ENCODE data around the gene KRT73. TPM values are rescaled to one million over a fixed set of nuclear protein-coding genes. Genes with fewer than 3 reads are reported as not detected.

KRT73 gene
- total and polyA plus RNA-seq, 4 donors: 0.10 to 0.33 TPM; not detected in 2

DNA sequence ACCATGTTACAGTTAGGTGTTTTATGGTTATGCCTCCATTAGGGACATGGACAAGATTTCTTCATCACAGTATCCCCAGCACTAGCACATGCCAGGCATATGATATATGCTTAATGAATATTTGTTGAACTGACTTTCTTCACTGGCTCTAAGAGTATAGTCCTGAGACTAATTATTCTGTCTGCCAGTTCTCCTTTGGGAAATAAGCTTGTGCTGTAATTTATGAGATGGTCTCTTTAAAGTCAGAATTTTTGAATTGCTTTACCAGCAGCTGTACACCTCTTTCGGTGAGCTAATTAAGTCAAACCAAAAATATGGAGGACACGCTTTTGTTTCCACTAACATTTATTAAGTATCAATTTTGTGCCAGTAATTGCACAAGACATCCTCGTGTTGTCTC, 12.3 kb downstream of the KRT73 start:
- Histone ChIP-seq H3K36me3 (ENCODE audit: control insufficient read depth, insufficient read depth, low read length) (no peaks in the 10 kb centered on the region), H3K27ac (ENCODE audit: low read depth, low read length) (no peak overlapping the region), H3K27me3 (ENCODE audit: control insufficient read depth, insufficient read depth, low read length) (peaks cover 19% of the 10 kb centered on the region), H3K9me3 (ENCODE audit: control insufficient read depth, insufficient read depth, low read length) (no peaks in the 10 kb centered on the region), H3K4me1 (ENCODE audit: control insufficient read depth, insufficient read depth, low read length) (peaks cover 7% of the 10 kb centered on the region), H3K4me3 (ENCODE audit: low read depth, low read length) (no peak overlapping the region)
- DNase-seq (ENCODE audit: low read depth in 4 of 6, low spot score in 6 of 6): peak in 1 of 6 donors; percentile 87
- 83% methylated on average over 1 of the region's 3 CpGs for WGBS (ENCODE audit: insufficient coverage)

DNA sequence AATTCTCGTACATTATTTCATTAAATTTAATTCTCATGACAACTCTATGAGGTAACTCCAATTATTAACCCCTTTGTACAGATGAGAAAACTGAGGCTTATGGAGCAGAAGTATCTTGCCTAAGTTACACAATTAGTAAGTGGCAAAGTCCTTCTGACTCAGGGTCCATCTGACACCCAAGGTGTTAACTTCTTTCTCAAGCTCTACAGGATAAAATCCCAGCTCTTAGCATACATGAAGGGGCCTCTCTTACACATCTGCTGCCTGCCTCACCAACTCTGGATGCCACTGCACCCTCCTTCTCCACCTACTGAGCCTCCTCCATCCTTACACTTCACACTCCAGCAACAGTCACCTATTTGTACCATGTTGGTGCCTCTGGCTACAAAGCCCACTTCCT, 12.8 kb downstream of the KRT73 start:
- Histone ChIP-seq H3K27ac (ENCODE audit: low read depth, low read length) (no peak overlapping the region), H3K9me3 (ENCODE audit: control insufficient read depth, insufficient read depth, low read length) (no peaks in the 10 kb centered on the region), H3K36me3 (ENCODE audit: control insufficient read depth, insufficient read depth, low read length) (no peaks in the 10 kb centered on the region), H3K4me3 (ENCODE audit: low read depth, low read length) (no peak overlapping the region), H3K4me1 (ENCODE audit: control insufficient read depth, insufficient read depth, low read length) (peaks cover 5% of the 10 kb centered on the region), H3K27me3 (ENCODE audit: control insufficient read depth, insufficient read depth, low read length) (peaks cover 23% of the 10 kb centered on the region)
- no CpG with 5 or more reads among the region's 1 CpG for WGBS (ENCODE audit: insufficient coverage)
- no peak for DNase-seq (ENCODE audit: low read depth in 4 of 6, low spot score in 6 of 6)

DNA sequence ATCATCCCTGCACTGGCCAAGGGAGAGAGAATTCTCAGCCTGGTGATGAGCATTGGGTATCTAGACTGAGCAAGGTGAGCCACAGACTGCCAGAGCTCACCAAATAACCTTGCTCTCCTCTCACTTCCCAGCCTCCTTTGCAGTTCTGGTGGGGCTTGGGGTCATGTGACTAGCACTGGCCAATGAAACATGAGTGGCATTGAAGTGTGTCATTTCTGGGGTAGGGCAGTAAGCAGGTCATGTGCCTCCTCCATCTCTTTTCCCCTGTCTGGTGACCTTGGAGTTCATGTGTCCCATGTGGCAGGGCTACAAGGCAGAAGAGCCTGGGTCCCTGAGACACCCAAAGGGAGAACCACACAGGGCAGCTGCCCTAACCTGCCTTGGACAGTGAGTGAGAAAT, 13.5 kb downstream of the KRT73 start:
- H3K4me3 ChIP-seq (ENCODE audit: low read depth, low read length): no peak overlapping the region
- H3K4me1 ChIP-seq (ENCODE audit: control insufficient read depth, insufficient read depth, low read length): peaks cover 3% of the 10 kb centered on the region
- peaks cover 30% of the 10 kb centered on the region for H3K27me3 ChIP-seq (ENCODE audit: control insufficient read depth, insufficient read depth, low read length)
- no peaks in the 10 kb centered on the region for H3K9me3 ChIP-seq (ENCODE audit: control insufficient read depth, insufficient read depth, low read length)
- H3K36me3 ChIP-seq (ENCODE audit: control insufficient read depth, insufficient read depth, low read length): no peaks in the 10 kb centered on the region
- no peak for DNase-seq (ENCODE audit: low read depth in 4 of 6, low spot score in 6 of 6)
- no peak overlapping the region for H3K27ac ChIP-seq (ENCODE audit: low read depth, low read length)

DNA sequence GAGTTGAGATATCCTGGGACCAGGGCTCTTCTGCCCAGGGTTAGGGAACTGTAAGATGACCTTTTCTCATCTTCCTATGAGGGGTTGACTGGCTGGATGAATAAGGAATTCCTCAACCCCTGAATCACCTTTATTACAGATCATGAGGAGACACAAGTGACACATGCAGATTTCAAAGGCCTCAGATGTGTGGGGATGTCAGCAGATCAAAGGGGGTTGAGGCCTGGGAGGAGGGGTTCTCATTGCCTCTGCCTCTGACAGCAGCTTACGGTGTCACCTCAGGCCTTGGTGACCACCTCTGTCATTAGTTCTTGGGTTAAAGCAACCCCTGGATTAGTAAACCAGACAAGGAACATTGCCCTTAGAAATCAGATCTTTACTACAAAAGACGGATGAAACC, 15.0 kb downstream of the KRT73 start:
- Histone ChIP-seq H3K27ac (ENCODE audit: low read depth, low read length) (no peak overlapping the region), H3K36me3 (ENCODE audit: control insufficient read depth, insufficient read depth, low read length) (no peaks in the 10 kb centered on the region), H3K4me3 (ENCODE audit: low read depth, low read length) (no peak overlapping the region), H3K4me1 (ENCODE audit: control insufficient read depth, insufficient read depth, low read length) (peaks cover 3% of the 10 kb centered on the region), H3K27me3 (ENCODE audit: control insufficient read depth, insufficient read depth, low read length) (peaks cover 39% of the 10 kb centered on the region), H3K9me3 (ENCODE audit: control insufficient read depth, insufficient read depth, low read length) (no peaks in the 10 kb centered on the region)
- WGBS (ENCODE audit: insufficient coverage): 83% methylated on average over 1 of the region's 2 CpGs
- no peak for DNase-seq (ENCODE audit: low read depth in 4 of 6, low spot score in 6 of 6)

DNA sequence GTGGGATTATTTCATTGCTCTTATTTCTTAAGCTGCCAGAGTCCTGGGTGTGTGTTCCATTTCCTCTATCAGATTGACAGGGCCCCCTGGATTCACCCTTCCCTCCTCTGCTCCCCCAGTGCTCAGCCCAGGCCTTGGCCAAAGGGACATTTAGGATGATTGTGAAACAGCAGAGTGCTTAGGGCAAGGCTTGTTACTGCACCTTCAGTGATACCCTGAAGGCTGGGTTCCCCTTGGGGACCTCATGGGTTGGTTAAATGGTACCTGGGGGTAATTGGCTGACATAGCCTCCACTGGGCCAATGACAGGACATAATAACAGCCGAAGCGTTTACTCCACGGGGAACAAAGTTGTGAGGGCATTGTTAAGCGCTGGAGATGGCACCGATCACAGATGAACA, 15.8 kb downstream of the KRT73 start:
- H3K27ac ChIP-seq (ENCODE audit: low read depth, low read length): no peak overlapping the region
- H3K4me3 ChIP-seq (ENCODE audit: low read depth, low read length): no peak overlapping the region
- 71% methylated on average over 4 of the region's 5 CpGs for WGBS (ENCODE audit: insufficient coverage)
- no peak for DNase-seq (ENCODE audit: low read depth in 4 of 6, low spot score in 6 of 6)
- H3K9me3 ChIP-seq (ENCODE audit: control insufficient read depth, insufficient read depth, low read length): no peaks in the 10 kb centered on the region
- peaks cover 39% of the 10 kb centered on the region for H3K27me3 ChIP-seq (ENCODE audit: control insufficient read depth, insufficient read depth, low read length)
- no peaks in the 10 kb centered on the region for H3K36me3 ChIP-seq (ENCODE audit: control insufficient read depth, insufficient read depth, low read length)
- H3K4me1 ChIP-seq (ENCODE audit: control insufficient read depth, insufficient read depth, low read length): peaks cover 3% of the 10 kb centered on the region

DNA sequence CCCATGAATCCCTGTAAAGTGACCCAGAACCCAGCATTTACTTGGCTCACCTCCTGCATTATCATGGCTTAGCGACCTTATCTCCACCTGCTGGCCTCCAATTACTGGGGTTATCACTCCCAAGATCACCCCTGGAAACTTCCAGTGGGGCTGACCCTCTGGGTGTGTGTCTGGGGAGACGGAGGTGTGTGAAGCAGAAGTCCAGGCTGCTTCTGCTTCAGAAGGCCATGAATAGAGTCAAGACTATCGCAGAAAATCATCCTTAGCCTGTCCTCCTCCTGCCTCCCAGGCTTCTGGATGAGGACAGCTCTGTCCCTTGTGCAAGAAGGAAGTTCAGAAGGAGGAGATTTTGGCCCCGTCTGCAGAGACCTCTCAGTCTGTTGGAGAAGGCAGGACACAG, 16.7 kb downstream of the KRT73 start:
- Histone ChIP-seq H3K4me3 (ENCODE audit: low read depth, low read length) (no peak overlapping the region), H3K9me3 (ENCODE audit: control insufficient read depth, insufficient read depth, low read length) (no peaks in the 10 kb centered on the region), H3K36me3 (ENCODE audit: control insufficient read depth, insufficient read depth, low read length) (no peaks in the 10 kb centered on the region), H3K27ac (ENCODE audit: low read depth, low read length) (no peak overlapping the region), H3K27me3 (ENCODE audit: control insufficient read depth, insufficient read depth, low read length) (peaks cover 39% of the 10 kb centered on the region), H3K4me1 (ENCODE audit: control insufficient read depth, insufficient read depth, low read length) (peaks cover 3% of the 10 kb centered on the region)
- DNase-seq (ENCODE audit: low read depth in 4 of 6, low spot score in 6 of 6): no peak
- WGBS (ENCODE audit: insufficient coverage): 83% methylated on average over 1 of the region's 4 CpGs

DNA sequence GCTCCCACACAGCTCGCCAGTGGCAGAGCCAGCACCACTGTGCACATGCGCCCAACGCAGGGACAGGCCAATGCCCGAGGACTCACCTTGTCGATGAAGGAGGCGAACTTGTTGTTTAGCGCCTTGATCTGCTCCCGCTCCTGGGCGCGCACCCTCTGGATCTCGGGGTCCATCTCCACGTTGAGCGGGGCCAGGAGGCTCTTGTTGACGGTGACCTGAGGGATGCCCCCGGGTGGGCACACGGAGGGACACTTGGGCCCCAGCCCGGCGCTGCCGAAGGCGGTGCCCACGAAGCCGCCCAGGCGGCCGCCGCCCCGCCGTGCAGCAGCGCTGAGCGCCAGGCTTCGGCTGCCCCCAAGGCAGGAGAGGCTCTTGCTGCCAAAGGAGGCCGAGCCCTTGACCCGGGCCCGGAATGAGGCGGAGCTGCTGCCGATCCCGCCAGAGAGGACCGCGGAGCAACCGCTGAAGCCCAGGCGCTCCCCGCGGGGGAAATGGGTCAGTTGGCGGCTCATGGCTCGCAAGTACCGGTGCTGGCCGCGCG, 17.3 kb downstream of the KRT73 start, which contains the start of gene KRT72:
KRT72 (minus strand) TSS at position 523 of the 541 bp plus-strand sequence; CDS start at position 512, 11 bp downstream.
- WGBS (ENCODE audit: insufficient coverage): 24% methylated on average over 48 of the region's 48 CpGs
- Histone ChIP-seq H3K9me3 (ENCODE audit: control insufficient read depth, insufficient read depth, low read length) (no peaks in the 10 kb centered on the region), H3K36me3 (ENCODE audit: control insufficient read depth, insufficient read depth, low read length) (no peaks in the 10 kb centered on the region), H3K27ac (ENCODE audit: low read depth, low read length) (no peak within 1 kb of the TSS), H3K27me3 (ENCODE audit: control insufficient read depth, insufficient read depth, low read length) (peaks cover 39% of the 10 kb centered on the region), H3K4me3 (ENCODE audit: low read depth, low read length) (no peak within 1 kb of the TSS), H3K4me1 (ENCODE audit: control insufficient read depth, insufficient read depth, low read length) (peaks cover 3% of the 10 kb centered on the region)
- no peak for DNase-seq (ENCODE audit: low read depth in 4 of 6, low spot score in 6 of 6)

DNA sequence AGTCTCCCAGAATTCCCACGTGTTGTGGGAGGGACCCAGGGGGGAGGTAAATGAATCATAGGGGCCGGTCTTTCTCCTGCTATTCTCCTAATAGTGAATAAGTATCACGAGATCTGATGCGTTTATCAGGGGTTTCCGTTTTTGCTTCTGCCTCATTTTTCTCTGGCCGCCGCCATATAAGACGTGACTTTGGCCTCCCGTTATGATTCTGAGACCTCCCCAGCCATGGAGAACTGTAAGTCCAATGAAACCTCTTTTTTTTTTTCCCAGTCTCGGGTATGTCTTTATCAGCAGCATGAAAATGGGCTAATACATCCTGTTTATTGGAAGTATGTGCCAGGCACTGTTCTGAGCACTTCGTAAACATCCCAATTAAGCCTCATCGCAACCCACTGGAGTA, 17.9 kb downstream of the KRT73 start:
- H3K4me3 ChIP-seq (ENCODE audit: low read depth, low read length): no peak overlapping the region
- H3K27me3 ChIP-seq (ENCODE audit: control insufficient read depth, insufficient read depth, low read length): peaks cover 39% of the 10 kb centered on the region
- H3K9me3 ChIP-seq (ENCODE audit: control insufficient read depth, insufficient read depth, low read length): no peaks in the 10 kb centered on the region
- no peaks in the 10 kb centered on the region for H3K36me3 ChIP-seq (ENCODE audit: control insufficient read depth, insufficient read depth, low read length)
- no peak overlapping the region for H3K27ac ChIP-seq (ENCODE audit: low read depth, low read length)
- 92% methylated on average over 10 of the region's 12 CpGs for WGBS (ENCODE audit: insufficient coverage)
- DNase-seq (ENCODE audit: low read depth in 4 of 6, low spot score in 6 of 6): no peak
- H3K4me1 ChIP-seq (ENCODE audit: control insufficient read depth, insufficient read depth, low read length): peaks cover 3% of the 10 kb centered on the region

DNA sequence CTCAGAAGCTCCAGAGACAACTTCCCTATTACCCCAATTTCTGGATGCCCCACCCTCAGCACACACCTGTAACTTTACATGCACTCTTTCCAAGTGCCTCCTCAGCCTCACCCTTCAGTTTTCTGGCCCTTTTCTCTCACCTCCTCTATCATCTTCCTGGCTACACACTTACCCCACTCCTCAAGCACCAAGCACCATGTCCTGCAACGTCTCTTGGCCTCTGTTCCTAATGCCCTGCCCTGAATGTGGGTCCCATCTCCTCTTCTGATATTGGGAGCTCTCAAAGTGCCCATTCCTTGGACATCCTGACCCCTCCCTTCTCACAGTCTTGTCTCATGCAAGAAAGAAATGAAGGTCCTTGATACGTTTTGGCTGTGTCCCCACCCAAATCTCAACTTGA, 18.3 kb downstream of the KRT73 start:
- H3K9me3 ChIP-seq (ENCODE audit: control insufficient read depth, insufficient read depth, low read length): no peaks in the 10 kb centered on the region
- no peak for DNase-seq (ENCODE audit: low read depth in 4 of 6, low spot score in 6 of 6)
- H3K4me3 ChIP-seq (ENCODE audit: low read depth, low read length): no peak overlapping the region
- H3K36me3 ChIP-seq (ENCODE audit: control insufficient read depth, insufficient read depth, low read length): no peaks in the 10 kb centered on the region
- 86% methylated on average over 1 of the region's 2 CpGs for WGBS (ENCODE audit: insufficient coverage)
- peaks cover 3% of the 10 kb centered on the region for H3K4me1 ChIP-seq (ENCODE audit: control insufficient read depth, insufficient read depth, low read length)
- H3K27ac ChIP-seq (ENCODE audit: low read depth, low read length): no peak overlapping the region
- peaks cover 39% of the 10 kb centered on the region for H3K27me3 ChIP-seq (ENCODE audit: control insufficient read depth, insufficient read depth, low read length)

DNA sequence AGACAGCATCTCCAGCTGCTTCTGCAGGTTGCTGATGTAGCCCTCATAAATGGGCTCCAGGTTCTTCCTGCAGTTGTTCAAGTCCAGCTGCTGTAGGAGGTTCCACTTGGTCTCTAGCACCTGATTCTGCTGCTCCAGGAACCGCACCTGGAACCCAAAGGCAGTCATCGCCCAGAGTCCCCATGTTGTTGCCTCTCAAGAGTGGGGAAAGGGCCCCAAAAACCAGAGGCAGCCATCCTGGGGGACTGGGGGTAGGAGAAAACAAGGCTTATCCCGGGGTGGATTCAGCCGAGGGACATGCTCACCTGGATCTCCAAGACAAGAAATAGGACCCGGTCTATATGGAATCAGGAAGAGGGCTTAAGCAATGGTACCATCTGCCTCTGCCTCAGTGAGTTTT, 19.4 kb downstream of the KRT73 start:
- no peak overlapping the region for H3K4me3 ChIP-seq (ENCODE audit: low read depth, low read length)
- 91% methylated on average over 5 of the region's 5 CpGs for WGBS (ENCODE audit: insufficient coverage)
- peaks cover 39% of the 10 kb centered on the region for H3K27me3 ChIP-seq (ENCODE audit: control insufficient read depth, insufficient read depth, low read length)
- no peak overlapping the region for H3K27ac ChIP-seq (ENCODE audit: low read depth, low read length)
- no peaks in the 10 kb centered on the region for H3K9me3 ChIP-seq (ENCODE audit: control insufficient read depth, insufficient read depth, low read length)
- H3K36me3 ChIP-seq (ENCODE audit: control insufficient read depth, insufficient read depth, low read length): no peaks in the 10 kb centered on the region
- DNase-seq (ENCODE audit: low read depth in 4 of 6, low spot score in 6 of 6): no peak
- peaks cover 3% of the 10 kb centered on the region for H3K4me1 ChIP-seq (ENCODE audit: control insufficient read depth, insufficient read depth, low read length)

Data from spinal cord (tissue), 10 donors.